Measurements from ENCODE around the gene PDPN.
A peak's percentile ranks its signal among the peaks of the same experiment; 100 is the strongest.

The PDPN gene

DNA sequence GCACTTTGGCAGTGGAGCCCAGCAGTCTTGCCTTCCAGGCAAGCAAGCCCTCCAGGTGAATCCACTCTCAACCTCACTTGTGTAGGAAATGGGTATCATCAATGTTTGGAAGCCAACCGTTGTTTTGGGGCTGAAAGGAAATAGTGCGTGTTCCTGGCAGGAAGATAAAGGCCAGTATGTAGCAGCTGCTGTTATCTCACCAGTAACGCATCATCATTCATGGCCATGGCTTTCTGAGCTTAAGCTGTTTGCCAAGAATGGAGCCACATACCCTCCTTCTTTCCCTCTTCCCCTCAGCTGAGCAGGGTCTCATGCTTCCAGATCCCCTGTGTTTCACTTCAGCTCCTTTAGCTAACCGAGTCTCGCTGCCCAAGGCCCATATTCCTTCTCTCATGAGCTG is 2.2 kb upstream of the PDPN start:
- no peak for DNase-seq

DNA sequence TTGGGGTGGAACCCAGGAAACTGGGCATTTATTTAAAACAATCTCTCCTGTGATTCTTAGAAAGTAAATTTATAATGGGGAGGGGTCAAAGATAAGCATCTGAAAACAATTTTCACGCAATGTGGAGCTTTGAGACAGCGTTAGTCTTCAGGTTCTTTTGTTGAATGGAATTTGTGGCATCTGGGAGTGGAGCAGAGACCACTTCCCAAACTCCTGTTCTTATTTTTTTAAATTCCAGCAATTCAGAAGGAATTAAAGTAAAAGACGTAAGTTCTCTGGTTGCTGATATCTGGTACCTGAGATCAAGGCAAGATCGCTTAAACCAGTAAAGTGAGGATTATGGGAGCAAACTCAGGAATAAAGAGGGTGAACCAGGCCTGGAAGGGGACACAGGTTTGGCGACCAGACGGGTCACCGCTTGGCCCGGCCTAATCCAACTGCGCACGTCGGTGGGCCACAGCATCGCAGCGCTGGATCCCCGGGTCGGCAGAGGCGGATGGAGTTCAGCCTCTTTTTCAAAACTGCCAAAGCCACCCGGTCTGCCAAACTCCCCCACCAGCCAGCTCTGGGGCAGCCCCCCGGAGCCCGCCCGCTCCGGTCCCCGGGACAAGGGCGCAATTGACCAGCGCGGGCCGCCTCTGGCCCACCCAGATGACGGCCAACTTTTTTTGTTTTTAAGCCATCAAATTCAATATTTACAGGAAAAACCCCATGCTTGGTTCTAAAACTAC is 754 bp upstream of the PDPN start:
- DNase-seq: no peak

DNA sequence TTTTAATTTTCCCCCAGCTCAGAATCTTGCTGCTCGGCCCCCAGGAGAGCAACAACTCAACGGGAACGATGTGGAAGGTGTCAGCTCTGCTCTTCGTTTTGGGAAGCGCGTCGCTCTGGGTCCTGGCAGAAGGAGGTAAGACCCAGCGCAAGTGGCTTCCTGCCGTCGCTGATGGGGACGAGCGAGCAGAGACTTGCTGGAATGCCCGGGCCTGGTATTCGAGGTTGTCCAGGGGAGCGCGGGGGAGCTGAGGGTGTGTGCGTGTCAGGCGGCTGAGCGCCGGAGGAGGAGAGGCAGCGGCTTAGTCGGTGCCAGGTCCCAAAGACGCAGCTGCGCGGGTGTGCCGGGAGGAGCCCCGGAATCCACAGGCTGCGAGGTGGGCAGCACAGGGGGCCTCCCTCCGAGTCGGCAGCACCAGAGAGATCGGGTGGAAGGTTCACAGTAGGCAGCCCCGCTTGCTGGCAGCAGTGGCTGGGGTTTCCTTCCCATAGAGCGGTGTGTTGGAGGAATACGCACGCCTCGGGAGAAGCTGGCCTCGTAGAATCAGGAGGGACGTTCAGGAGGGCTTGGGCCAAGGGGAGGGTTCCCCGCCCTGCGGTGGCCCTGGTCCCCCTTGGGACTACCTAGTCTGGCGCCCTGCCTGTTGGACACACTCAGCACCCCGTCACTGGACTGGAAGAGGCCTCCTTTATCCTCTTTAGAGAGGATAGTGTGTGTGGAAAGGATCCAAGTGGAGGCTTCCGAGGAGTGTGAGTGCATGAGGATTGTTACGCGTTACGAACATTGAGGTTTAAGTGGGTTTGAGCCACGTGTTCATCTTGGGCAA is 547 bp downstream of the PDPN start:
- peak; percentile 77 for DNase-seq

DNA sequence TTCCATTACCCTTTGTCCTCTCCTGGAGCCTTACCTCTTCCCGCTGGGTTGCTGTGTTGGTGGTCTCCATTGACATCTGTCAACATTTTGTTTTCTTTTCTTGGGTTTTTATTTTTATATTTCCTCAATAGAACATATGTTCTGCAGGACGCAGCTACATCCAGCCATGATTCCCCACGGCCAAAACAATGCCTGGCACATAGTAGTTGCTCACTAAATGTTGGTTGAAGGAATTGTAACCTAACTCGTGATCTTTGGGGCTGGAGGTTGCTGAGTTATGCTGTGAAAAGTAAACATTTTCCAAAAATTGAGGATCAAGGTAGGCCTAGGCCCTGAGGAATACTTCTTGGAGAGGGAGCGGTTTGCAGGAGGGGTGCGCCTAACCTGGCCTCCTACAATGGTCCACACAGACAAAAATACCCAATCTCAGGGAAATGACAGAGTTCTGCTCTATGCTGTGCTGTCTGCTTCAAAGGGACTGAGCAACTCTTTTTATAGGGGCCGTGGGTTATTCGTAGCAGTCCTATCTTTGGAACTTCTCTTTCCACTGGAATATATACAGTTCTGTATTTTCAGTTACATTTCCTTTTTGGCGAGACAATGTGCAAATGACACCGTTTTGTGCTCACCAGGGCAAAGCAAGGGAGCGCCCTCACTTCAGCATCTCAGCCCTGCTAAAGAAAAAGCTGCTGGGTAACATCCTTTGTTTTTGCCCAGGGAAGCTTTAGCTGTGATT is 1.4 kb downstream of the PDPN start:
- DNase-seq: no peak

DNA sequence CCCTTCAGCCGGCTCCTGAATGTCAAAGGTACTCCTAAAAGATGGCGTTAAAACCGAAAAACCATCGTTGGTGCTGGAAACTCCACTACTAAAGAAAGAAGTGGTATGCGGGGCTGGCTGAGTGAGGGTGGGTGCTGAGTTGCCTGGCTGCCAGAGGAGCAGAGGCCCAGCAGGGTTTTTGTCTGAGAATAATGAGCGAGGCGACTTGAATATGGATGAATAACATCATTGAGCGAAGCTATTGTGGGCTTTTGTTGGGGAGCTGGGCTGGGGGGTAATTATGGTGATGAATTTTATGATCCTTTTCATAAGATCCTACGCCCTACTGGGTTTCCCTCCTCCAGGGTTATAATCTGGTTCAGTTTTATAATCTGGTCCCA is 2.0 kb downstream of the PDPN start:
- DNase-seq: no peak

DNA sequence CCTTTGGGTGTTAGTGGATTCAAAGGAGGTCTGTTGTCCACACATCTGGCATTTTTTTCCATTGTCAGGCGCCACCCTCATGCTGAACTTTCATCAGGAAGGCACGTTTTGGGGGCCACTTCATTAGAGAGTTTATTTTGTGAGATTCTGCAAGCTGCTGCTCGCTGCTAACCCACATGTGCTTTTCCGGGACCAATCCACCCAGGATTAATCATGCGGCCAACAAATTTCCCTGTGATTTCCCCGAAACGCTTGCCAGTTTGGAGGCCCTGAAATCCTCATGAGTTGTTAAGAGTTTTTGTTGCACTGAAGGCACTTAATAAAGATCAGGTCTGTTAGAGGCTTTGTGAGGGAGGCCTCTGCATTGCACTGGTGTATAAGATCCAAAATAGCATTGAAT is 2.4 kb downstream of the PDPN start:
- DNase-seq: no peak

DNA sequence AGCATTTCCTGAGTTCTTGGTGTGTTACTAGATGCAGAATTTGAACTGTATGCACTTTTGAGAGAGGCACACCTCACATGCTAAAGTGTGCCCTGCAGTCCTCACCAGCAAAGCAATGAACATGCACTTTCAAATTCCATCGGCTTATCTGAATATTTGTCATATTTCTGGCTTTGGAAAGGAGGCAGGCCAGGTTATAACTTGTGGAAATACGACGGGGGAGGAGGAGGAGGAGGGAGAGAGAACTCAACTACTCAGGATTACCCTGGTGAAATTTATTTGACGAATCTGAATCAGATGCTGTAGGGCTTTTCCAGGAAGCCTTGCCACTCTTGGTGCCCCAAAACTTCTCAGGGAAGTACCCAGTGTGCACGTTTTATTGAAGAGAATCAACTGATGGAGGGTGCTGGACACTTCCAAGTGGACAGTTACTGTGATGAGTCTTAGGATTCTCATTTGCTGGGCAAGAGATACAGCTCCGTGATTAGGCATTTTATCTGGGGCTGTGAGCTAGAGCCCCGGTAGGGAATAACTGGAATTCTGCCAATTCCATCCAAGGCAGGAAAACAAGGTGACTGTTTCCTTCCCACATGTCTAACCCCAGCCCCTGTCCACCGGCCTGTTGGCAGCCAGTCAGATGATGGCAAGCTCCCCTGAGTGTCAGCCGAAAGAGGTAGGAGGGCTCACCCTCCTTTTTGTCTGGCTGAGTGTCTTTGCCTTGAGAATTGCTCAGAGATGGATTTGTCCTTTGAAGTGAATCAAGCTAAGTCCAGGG is 3.8 kb downstream of the PDPN start:
- DNase-seq: no peak

DNA sequence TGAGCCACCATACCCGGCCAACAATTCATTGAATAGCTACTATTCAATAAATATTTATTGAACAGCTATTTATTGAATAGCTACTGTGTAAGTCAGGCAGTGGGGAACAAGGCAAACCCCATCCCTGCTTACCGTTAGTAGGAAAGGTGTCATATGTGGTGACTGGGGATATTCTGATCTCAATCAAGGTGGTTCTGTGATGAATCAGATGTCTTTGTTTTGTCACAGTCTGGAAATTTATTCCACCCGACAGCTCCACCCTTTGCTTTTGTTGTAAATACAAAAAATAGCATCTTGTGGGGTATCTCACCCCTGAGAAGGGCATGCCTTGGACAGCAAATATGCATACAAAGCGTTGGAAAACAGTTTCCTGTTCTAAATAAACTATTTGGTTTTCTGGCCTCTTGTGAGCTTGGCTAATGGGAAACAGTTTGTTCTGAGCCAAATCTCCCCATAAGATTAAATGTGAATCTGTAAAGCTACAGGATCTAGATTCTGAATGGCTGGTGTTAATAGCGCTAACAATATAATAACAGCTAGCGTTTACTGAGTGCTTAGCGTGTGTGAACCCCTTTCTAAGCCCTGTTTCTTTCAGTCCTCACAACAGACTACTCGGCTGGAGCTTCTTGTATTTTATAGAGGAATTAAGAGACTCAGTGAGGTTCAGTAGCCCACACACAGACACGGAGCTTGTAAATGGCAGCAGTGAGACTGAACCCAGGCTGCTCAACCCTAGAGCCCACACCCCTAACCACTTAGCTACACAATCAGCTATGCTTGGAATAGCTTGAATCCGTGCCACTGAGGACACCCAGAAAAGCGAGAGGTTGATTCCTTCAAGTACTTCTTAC is 5.5 kb downstream of the PDPN start:
- no peak for DNase-seq

DNA sequence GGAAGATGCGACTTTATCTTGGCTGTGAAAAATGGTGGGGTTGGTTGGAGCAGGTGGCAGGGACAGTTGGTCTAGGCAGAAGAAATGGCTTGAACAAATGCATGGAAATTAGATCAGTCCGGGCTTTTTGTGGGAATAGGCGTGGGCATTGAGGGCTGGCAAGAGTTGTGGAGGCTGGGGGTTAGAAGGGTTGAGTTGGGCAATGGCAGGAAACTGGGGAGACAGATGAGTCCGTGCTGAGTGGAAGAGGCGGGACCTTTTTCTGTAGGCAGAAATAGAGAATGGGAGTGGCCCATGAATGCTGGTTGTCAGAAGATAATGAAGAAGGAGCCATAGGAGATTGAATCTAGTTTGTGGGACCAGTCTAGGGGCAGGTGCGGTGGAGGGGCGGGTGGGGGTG is 6.9 kb downstream of the PDPN start:
- no peak for DNase-seq

DNA sequence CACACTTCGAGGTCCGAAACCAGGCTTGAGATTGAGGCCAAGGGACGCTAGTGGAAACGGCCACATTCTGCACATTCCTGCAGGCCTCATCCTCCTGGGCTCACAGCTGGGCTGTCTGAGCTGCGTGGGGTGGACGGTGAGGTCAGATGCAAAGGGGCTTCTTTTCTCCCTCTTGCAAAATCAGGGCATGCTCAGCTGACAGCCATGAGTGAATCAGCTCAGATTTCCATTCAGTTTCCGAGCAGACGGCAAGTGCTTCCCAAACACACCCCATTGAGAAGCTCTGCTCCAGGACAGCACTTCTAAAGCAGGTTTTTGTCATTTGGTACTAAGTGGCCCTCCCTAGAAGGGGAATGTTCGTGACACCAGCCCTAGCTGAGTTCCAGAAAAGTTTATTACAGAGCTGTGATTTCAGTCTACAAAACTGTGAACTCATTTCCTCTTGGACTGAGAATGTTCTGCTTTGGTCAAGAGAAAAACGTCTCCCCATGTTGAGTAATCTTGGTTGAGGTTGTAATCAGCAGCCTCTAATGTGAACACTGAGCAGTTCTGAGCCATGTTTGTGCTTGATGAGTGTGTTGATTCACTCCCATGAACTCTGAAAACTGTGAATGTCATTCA is 10.0 kb downstream of the PDPN start:
- peak; percentile 72 for DNase-seq

DNA sequence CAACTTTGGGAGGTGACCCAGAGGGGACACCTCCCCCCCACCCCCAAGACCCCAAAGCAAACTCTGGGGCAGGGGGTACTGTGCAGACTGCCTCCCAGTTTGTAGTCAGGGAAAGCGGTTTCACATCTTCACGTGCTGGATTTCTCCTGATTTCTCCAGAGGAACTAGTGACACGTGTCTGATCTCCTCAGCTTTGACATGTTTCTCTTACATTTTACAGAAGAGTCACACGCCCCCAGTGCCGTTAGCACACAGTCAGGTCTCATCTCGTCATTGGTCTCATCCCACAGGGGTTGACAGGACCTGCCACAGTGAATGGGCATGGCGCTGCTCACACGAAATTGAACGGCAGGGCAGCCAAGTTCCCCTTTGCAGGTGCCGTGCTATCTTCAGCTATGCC is 11.8 kb downstream of the PDPN start:
- no peak for DNase-seq

DNA sequence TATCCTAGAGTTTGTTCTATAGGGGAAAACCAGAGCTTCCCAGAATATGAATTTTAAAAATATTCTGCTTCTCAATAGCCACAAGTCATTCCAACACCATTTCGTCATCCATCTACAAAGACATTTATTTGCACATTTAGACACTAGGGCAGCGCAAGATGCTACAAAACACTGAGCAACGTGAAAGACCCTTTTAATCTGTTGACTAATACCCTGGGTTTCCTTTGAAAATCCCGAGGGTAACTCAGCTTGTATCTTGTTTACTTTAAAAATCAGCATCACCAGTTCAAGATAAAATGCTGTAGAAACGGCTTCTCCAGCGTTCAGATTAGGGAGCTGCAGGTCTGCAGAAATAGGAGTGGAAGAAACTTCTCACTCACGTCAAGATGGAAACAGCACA is 13.5 kb downstream of the PDPN start:
- no peak for DNase-seq

DNA sequence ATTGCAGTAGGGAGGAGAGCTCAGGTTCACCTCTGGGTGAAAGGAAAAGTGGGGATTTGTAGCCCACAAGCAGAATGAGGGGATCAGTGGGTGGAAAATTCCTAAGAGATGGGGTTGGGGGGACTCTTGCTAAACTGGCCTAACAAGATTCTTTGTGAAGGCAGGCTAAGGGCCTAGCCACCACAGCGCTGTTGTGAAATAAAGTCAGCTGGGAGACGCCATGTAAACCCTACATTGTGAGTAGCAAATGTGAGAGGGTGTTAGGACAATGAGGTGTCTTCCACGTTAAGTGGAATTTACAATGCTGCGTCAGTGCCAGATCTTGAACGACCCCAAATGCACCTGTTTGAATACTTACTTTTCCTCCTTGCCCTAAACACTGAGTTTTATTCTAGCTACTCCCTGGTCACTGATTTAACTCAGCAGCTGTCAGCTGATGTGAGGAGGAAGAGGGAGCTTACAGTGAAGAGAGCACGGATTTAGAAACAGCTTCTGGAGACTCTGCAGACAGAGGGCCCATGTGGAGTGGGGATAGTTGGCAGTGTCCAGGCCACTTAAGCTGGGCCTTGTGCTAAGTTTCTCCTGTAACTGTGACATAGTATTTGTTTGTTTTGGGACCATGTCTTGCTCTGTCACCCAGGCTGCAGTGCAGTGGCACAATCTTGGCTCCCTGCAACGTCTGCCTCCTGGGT is 17.3 kb downstream of the PDPN start:
- no peak for DNase-seq

DNA sequence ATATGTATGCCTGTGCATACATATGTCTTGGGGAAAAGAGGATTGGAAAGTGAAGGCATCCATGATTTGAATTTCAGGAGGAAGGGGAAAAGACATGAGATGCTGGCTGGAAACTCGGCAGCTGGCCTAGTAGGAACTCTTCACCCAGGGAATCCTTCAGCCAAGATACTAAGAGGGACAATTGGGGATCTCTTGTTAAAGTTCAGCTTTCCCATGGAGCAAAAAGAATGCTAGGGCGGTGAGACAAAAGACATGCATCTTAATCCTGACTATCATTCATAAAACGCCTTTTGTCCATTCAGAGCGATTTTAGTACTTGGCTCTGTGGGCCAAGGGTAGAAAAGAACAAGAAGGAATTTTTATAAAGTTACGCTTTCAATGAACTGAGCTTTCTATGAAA is 20.5 kb downstream of the PDPN start:
- no peak for DNase-seq

DNA sequence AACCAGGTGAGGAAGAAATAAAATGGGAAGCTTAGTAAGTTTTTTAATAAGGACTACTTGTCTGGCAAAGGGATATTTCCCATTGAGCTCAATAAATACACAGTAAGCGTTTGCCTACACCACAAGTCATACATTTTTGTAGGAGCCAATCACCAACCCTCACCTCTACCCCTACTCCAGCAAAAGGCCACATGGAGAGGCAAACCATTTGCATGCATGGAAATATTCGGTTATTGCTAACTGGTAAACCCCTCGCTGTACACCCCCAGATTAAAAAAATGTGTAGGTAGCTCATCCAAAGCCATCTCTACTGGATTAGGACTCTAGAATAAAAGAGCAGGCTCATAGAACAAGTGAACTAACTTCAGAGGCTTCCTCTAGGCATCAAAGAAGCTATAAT is 21.1 kb downstream of the PDPN start:
- DNase-seq: no peak

DNA sequence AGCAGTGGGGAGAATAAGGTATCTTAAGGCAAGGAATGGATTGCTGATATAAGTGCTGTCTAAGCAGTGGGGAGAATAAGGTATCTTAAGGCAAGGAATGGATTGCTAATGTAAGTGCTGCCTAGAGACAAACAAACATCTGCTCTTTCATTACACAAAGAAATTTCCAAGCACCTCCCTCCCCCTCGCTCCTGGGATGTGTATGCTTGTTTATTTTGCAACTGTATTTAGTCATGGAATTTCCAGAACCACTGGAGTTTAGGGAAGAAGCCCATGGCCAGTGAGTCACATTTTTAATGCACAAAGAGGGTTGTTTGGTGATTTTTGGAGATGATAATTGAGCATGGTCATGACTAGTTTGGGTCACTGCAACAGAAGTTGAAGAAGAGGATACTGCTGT is 21.5 kb downstream of the PDPN start:
- no peak for DNase-seq

DNA sequence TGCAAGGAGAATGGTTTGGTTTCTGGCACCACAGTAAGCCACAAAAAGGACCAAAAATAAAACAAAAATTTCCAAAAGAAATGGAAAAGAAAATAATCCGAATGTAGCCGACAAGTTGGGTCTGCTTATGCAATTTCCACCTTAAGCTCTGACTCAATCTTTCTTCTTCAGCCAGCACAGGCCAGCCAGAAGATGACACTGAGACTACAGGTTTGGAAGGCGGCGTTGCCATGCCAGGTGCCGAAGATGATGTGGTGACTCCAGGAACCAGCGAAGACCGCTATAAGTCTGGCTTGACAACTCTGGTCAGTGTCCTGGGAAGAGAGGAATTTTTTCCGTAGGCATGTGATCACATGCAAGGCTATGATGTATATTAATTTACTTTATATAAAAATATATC is 23.4 kb downstream of the PDPN start:
- DNase-seq: no peak

DNA sequence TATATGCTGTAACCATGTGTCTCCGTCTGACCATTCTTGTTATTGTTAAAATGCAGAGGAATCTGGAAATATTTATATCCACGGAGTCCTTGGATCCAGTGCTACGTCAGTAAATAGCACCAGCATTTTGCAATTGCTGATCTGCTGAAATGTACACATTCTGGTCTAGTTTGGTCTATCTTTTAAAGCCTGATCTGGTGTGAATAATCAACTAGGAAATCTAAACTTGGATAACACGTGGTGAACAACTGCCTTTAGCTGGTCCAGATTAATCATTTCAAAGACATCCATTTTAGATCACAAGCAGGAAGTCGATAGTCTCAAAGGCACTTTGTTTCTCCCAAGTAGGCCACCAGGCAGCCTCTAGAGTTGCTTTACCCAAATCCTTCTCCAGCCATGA is 32.6 kb downstream of the PDPN start:
- no peak for DNase-seq

DNA sequence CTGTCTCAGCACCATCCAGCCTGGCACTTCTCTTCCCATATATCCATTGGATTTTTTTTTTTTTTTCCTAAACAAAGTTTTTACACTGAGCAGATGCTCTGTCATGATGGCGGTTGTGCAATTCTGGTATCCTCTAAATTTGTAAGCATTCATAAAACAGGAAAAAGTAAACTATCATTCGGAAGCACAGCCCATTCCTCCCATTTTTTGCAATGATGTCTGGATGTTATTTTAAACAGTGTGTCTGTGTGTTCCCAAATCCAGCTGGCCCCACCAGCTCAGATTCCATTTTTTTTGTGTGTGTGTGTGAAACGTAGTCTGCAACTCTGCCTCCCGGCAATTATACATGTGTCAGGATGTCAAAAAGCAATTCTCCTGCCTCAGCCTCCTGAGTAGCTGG is 33.5 kb downstream of the PDPN start:
- DNase-seq: no peak

DNA sequence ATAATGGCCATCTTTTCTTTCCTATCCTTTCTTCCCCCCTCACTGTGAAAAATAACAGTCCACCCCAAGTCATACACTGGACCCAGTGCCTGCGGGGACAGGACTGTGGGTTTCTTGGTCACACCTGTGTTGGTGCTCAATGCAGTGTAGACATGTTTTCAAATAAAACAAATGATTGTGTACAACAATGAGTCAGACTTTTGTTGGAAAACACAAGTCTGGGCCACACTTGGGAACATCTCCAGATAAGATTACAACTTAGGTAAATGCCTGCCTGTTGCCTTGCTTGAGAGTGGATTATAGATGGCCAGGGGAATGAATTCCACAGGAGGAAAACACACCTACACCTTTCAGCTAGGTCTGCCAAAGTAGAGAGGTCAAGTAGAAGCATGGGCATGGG is 34.1 kb downstream of the PDPN start:
- no peak for DNase-seq

DNA sequence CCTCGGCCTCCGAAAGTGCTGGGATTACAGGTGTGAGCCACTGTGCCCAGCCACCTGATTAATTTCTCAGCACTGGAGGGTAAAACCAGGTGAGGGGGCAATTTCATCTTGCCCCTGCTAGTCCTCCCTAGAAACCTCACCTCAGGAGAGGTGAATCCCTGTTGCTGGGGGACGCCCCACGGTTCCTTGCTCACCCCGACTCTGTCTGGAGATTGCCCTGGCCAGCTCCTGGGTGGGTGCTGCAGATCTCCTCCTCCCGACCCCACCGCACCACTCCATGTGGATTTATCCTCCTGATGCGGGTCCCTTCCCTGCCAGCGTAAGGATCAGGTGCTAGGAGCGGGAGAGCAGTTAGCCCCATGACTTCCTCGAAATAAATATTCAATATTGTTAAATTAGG is 34.9 kb downstream of the PDPN start:
- no peak for DNase-seq
